ENCODE data around the gene SLC44A4.
A peak's percentile ranks its signal among the peaks of the same experiment; 100 is the strongest.

The SLC44A4 gene

GRCh38 chr6:31901415-31901952 is 22.7 kb upstream of the SLC44A4 start:
- DNase-seq (ENCODE audit: low read depth in 2 of 2), result peak; percentile 46 to 69

GRCh38 chr6:31900917-31901414 is 22.2 kb upstream of the SLC44A4 start:
- DNase-seq (ENCODE audit: low read depth in 2 of 2), result no peak

GRCh38 chr6:31899882-31900722 is 21.3 kb upstream of the SLC44A4 start:
- DNase-seq (ENCODE audit: low read depth in 2 of 2), result peak in 1 of 2 donors; percentile 16

GRCh38 chr6:31899215-31899614 is 20.4 kb upstream of the SLC44A4 start:
- no peak for DNase-seq (ENCODE audit: low read depth in 2 of 2)

- DNase-seq (ENCODE audit: low read depth in 2 of 2), result no peak
Observed at GRCh38 chr6:31898383-31899011, 19.7 kb upstream of the SLC44A4 start.

- DNase-seq (ENCODE audit: low read depth in 2 of 2), result peak; percentile 63 to 82
Observed at GRCh38 chr6:31897612-31898382, 19.0 kb upstream of the SLC44A4 start, which contains the start of gene EHMT2. Gene EHMT2 (minus strand): TSS chr6:31897698. CDS start chr6:31897677, 21 bp downstream.

GRCh38 chr6:31896856-31897611 is 18.2 kb upstream of the SLC44A4 start:
- DNase-seq (ENCODE audit: low read depth in 2 of 2), result peak in 1 of 2 donors; percentile 10

- no peak for DNase-seq (ENCODE audit: low read depth in 2 of 2)
Observed at GRCh38 chr6:31896493-31896855, 17.7 kb upstream of the SLC44A4 start.

- no peak for DNase-seq (ENCODE audit: low read depth in 2 of 2)
Observed at GRCh38 chr6:31892821-31893220, 14.0 kb upstream of the SLC44A4 start.

GRCh38 chr6:31889331-31889972 is 10.7 kb upstream of the SLC44A4 start:
- no peak for DNase-seq (ENCODE audit: low read depth in 2 of 2)

GRCh38 chr6:31888276-31889258 is 9.8 kb upstream of the SLC44A4 start:
- no peak for DNase-seq (ENCODE audit: low read depth in 2 of 2)

GRCh38 chr6:31887173-31888007 is 8.6 kb upstream of the SLC44A4 start:
- DNase-seq (ENCODE audit: low read depth in 2 of 2), result no peak

- no peak for DNase-seq (ENCODE audit: low read depth in 2 of 2)
Observed at GRCh38 chr6:31886541-31886991, 7.8 kb upstream of the SLC44A4 start.

- no peak for DNase-seq (ENCODE audit: low read depth in 2 of 2)
Observed at GRCh38 chr6:31884528-31885035, 5.8 kb upstream of the SLC44A4 start.

- DNase-seq (ENCODE audit: low read depth in 2 of 2), result no peak
Observed at GRCh38 chr6:31883676-31884075, 4.9 kb upstream of the SLC44A4 start.

GRCh38 chr6:31882344-31882743 is 3.5 kb upstream of the SLC44A4 start:
- no peak for DNase-seq (ENCODE audit: low read depth in 2 of 2)

GRCh38 chr6:31881136-31881859 is 2.5 kb upstream of the SLC44A4 start:
- DNase-seq (ENCODE audit: low read depth in 2 of 2), result no peak

GRCh38 chr6:31880616-31881015 is 1.8 kb upstream of the SLC44A4 start:
- no peak for DNase-seq (ENCODE audit: low read depth in 2 of 2)
